Activated CD8-positive, alpha-beta T cell treated with anti-CD3 and anti-CD28 coated beads for 36 hours (primary cell): ENCODE results near the gene LRRC8D. TPM values are rescaled to one million over a fixed set of nuclear protein-coding genes. Genes with fewer than 3 reads are reported as not detected.

Experiments used
- ATAC-seq: fragments of 200-7000 bp; cut with Tn5 transposase; one replicate; pipeline ENCODE4 v1.10.0; 2021; ENCODE audit warnings: mild to moderate bottlenecking, moderate library complexity
- CTCF ChIA-PET: fragments of 350-600 bp; sonication (Branson Sonifier 250); formaldehyde crosslinking; loops from one replicate; lab custom pipeline; 2021; ENCODE audit warnings: antibody characterized with exemption; lab: Charles Lee
- POLR2A ChIA-PET: fragments of 350-600 bp; sonication (Branson Sonifier 250); formaldehyde crosslinking; loops from one replicate; lab custom pipeline; 2021; ENCODE audit warnings: antibody characterized with exemption; lab: Charles Lee
- DNase-seq: peaks from one replicate; pipeline ENCODE4 v3.0.0-alpha.2; 2020
- H3K27ac Mint-ChIP-seq: one replicate; pipeline ENCODE4 v1.8.0; 2021; ENCODE audit warnings: mild to moderate bottlenecking, mixed read lengths
- H3K27me3 Mint-ChIP-seq: one replicate; pipeline ENCODE4 v1.8.0; 2021; ENCODE audit warnings: mixed read lengths
- H3K36me3 Mint-ChIP-seq: one replicate; pipeline ENCODE4 v1.8.0; 2021; ENCODE audit warnings: low read depth, mixed read lengths
- H3K4me1 Mint-ChIP-seq: one replicate; pipeline ENCODE4 v1.8.0; 2021; ENCODE audit warnings: low read depth, mixed read lengths
- H3K4me3 Mint-ChIP-seq: one replicate; pipeline ENCODE4 v1.8.0; 2021; ENCODE audit warnings: mild to moderate bottlenecking, moderate library complexity, mixed read lengths
- H3K9me3 Mint-ChIP-seq: one replicate; pipeline ENCODE4 v1.8.0; 2021; ENCODE audit warnings: mixed read lengths
- intact Hi-C: fragments of 100-400 bp; cut with micrococcal nuclease; formaldehyde crosslinking; loops from one replicate; pipeline ENCODE4 v1.10.0; 2022
- total RNA-seq, 2 experiments: library from RNA; stranded (reverse); gene quantifications; one replicate each; pipeline ENCODE4 v1.2.3, GENCODE V29; 2021
- TF ChIP-seq, protein P1 (sequence below): fragments of 200-600 bp; IDR thresholded peaks from one replicate; pipeline ENCODE4 v1.8.0; 2022; ENCODE audit warnings: antibody characterized with exemption, mild to moderate bottlenecking

The LRRC8D gene
- total RNA-seq, 2 experiments from 2014 or later, result 26.3 to 27.5 TPM

DNA sequence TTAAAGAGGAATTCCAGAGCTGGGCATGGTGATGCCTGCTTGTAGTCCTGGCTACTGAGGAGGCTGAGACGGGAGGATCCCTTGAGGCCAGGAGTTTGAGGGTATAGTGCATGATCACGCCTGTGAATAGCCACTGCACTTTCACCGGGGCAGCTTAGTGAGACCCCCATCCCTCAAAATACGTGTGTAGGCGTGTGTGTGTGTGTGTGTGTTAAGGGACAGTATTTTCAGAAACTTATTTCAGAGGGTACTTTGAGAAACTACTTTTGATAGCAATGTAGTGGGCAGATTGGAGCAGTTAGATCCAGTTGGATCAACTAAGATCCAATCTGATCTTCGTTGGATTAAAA lies 62.2 kb downstream of the LRRC8D start:
- CTCF ChIA-PET, result no interaction called here
- H3K36me3 Mint-ChIP-seq, result peaks cover 59% of the 10 kb centered on the region
- H3K9me3 Mint-ChIP-seq, result peaks cover 18% of the 10 kb centered on the region
- ATAC-seq (no peak), DNase-seq (no peak)
- POLR2A ChIA-PET, result no interaction called here
- H3K27me3 Mint-ChIP-seq, result no peaks in the 10 kb centered on the region
- intact Hi-C loops, result loop anchor here (10.0 kb wide), 1 partner anchor 58 kb away; the partner anchor contains the start of gene LRRC8D
- H3K4me1 Mint-ChIP-seq, result peaks cover 53% of the 10 kb centered on the region
- no peak overlapping the region for H3K27ac Mint-ChIP-seq
- TF ChIP-seq, protein P1, sequence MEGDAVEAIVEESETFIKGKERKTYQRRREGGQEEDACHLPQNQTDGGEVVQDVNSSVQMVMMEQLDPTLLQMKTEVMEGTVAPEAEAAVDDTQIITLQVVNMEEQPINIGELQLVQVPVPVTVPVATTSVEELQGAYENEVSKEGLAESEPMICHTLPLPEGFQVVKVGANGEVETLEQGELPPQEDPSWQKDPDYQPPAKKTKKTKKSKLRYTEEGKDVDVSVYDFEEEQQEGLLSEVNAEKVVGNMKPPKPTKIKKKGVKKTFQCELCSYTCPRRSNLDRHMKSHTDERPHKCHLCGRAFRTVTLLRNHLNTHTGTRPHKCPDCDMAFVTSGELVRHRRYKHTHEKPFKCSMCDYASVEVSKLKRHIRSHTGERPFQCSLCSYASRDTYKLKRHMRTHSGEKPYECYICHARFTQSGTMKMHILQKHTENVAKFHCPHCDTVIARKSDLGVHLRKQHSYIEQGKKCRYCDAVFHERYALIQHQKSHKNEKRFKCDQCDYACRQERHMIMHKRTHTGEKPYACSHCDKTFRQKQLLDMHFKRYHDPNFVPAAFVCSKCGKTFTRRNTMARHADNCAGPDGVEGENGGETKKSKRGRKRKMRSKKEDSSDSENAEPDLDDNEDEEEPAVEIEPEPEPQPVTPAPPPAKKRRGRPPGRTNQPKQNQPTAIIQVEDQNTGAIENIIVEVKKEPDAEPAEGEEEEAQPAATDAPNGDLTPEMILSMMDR, result no peak
- H3K4me3 Mint-ChIP-seq, result no peak overlapping the region

- ChIA-PET CTCF (interaction anchor here (0.8 kb wide), 1 partner anchor 42 kb away, joined by 3 read pairs; no protein-coding TSS in a partner anchor), POLR2A (no interaction called here)
- DNase-seq (no peak), ATAC-seq (no peak)
- Mint-ChIP-seq H3K36me3 (peaks cover 54% of the 10 kb centered on the region), H3K27ac (no peak overlapping the region), H3K9me3 (peaks cover 18% of the 10 kb centered on the region), H3K4me3 (no peak overlapping the region), H3K4me1 (peaks cover 51% of the 10 kb centered on the region), H3K27me3 (no peaks in the 10 kb centered on the region)
- intact Hi-C loops, result loop anchor here (10.0 kb wide), 1 partner anchor 60 kb away; the partner anchor contains the start of gene LRRC8D
- TF ChIP-seq, protein P1, result no peak
Measured at GRCh38 chr1:89884718-89885596, 64.1 kb downstream of the LRRC8D start.

DNA sequence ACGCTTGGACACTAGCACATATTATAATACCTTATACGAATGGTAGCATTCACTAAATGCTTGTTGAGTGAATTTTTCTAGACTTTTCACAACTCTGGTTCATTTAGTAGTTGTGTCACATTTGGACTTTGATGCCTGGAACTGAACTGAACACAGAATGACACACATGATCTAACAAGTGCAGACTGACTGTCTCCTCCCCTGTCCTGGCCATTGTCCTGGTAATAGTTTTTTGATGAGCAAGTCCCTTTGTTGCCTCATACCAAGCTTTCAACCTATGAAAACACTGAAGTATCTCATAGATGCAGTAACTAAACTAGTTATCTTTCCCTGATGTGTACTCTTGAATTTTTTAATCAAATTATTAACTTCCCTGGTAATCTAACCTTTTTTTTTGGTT lies 66.4 kb downstream of the LRRC8D start:
- no peaks in the 10 kb centered on the region for H3K27me3 Mint-ChIP-seq
- peaks cover 50% of the 10 kb centered on the region for H3K4me1 Mint-ChIP-seq
- no peak for DNase-seq
- H3K27ac Mint-ChIP-seq, result no peak overlapping the region
- CTCF ChIA-PET, result no interaction called here
- POLR2A ChIA-PET, result no interaction called here
- TF ChIP-seq, protein P1, result no peak
- peaks cover 44% of the 10 kb centered on the region for H3K36me3 Mint-ChIP-seq
- no peak overlapping the region for H3K4me3 Mint-ChIP-seq
- intact Hi-C loops, result loop anchor here (10.0 kb wide), 1 partner anchor 62 kb away; the partner anchor contains the start of gene LRRC8D
- ATAC-seq, result no peak
- H3K9me3 Mint-ChIP-seq, result peaks cover 6% of the 10 kb centered on the region

GRCh38 chr1:89887713-89888112 lies 66.9 kb downstream of the LRRC8D start:
- Mint-ChIP-seq H3K9me3 (peaks cover 3% of the 10 kb centered on the region), H3K27me3 (no peaks in the 10 kb centered on the region), H3K36me3 (peaks cover 42% of the 10 kb centered on the region), H3K4me3 (no peak overlapping the region), H3K4me1 (peaks cover 47% of the 10 kb centered on the region), H3K27ac (no peak overlapping the region)
- intact Hi-C loops, result loop anchor here (10.0 kb wide), 1 partner anchor 63 kb away; the partner anchor contains the start of gene LRRC8D
- ATAC-seq (no peak), DNase-seq (no peak)
- ChIA-PET CTCF (no interaction called here), POLR2A (no interaction called here)
- TF ChIP-seq, protein P1, result no peak
